KMS-11 (cell line): ENCODE data around the gene APBA1.

Experiments
- H2AFZ ChIP-seq: fragments of 200-600 bp; sonication (generic); 2 replicates; pipeline ENCODE4 v1.6.1; 2016; ENCODE audit warnings: antibody characterized with exemption, mixed run types, low read depth
- H3K27ac ChIP-seq: fragments of 200-600 bp; sonication (generic); 2 replicates; pipeline ENCODE4 v1.6.1; 2016; ENCODE audit warnings: mild to moderate bottlenecking, mixed run types
- H3K27me3 ChIP-seq: fragments of 200-600 bp; sonication (generic); 2 replicates; pipeline ENCODE4 v1.6.1; 2017; ENCODE audit warnings: mild to moderate bottlenecking, low read depth, mixed run types, moderate library complexity; ENCODE audit not compliant: insufficient read depth
- H3K36me3 ChIP-seq: fragments of 200-600 bp; sonication (generic); 2 replicates; pipeline ENCODE4 v1.6.1; 2017; ENCODE audit warnings: mild to moderate bottlenecking, mixed run types; ENCODE audit not compliant: insufficient read depth
- H3K4me1 ChIP-seq: fragments of 200-600 bp; sonication (generic); 2 replicates; pipeline ENCODE4 v1.6.1; 2016; ENCODE audit warnings: mild to moderate bottlenecking, low read depth, mixed run types; ENCODE audit not compliant: poor library complexity, severe bottlenecking
- H3K4me2 ChIP-seq: fragments of 200-600 bp; sonication (generic); 2 replicates; pipeline ENCODE4 v1.7.0; 2016; ENCODE audit warnings: mild to moderate bottlenecking, mixed run types
- H3K4me3 ChIP-seq: fragments of 200-600 bp; sonication (generic); IDR thresholded peaks from 2 replicates; pipeline ENCODE4 v1.6.1; 2017; ENCODE audit warnings: low read depth, low read length, mixed read lengths; ENCODE audit not compliant: insufficient read depth
- H3K79me2 ChIP-seq: fragments of 200-600 bp; sonication (generic); 2 replicates; pipeline ENCODE4 v1.6.1; 2016; ENCODE audit warnings: low read depth, mixed run types; ENCODE audit not compliant: insufficient read depth
- H3K9ac ChIP-seq: fragments of 200-600 bp; sonication (generic); 2 replicates; pipeline ENCODE4 v1.6.1; 2016; ENCODE audit warnings: mild to moderate bottlenecking, mixed run types
- H4K20me1 ChIP-seq: fragments of 200-600 bp; sonication (generic); 2 replicates; pipeline ENCODE4 v1.6.1; 2016; ENCODE audit warnings: mild to moderate bottlenecking, mixed run types; ENCODE audit not compliant: insufficient read depth
- TF ChIP-seq, protein P1 (sequence below): fragments of 200-600 bp; sonication (generic); conservative IDR thresholded peaks from 2 replicates; pipeline ENCODE4 v1.6.1; 2017; ENCODE audit warnings: low read depth, mild to moderate bottlenecking, antibody characterized with exemption, low read length, moderate library complexity, mixed read lengths

The APBA1 gene

DNA sequence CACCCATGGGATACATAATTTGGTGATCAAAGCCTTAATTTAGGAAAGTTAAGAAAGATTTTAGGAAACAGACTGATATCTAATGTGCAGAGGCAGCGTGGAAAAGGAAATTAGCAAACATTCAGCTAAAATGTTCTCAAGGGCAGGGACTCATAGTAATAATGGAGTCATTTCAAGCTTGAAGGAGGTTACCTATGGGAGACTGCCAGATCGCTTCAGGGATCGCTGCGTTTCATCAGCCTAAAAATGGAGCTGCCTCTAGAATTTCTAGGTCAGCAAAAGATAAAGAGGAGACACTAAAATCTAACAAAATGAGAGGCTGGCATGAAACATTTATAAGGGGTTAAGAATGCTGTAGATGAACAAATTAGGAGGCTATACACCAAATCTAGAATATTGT, 115.5 kb downstream of the APBA1 start:
- no peak overlapping the region for H3K4me2 ChIP-seq
- H4K20me1 ChIP-seq: no peaks in the 10 kb centered on the region
- TF ChIP-seq, protein P1, sequence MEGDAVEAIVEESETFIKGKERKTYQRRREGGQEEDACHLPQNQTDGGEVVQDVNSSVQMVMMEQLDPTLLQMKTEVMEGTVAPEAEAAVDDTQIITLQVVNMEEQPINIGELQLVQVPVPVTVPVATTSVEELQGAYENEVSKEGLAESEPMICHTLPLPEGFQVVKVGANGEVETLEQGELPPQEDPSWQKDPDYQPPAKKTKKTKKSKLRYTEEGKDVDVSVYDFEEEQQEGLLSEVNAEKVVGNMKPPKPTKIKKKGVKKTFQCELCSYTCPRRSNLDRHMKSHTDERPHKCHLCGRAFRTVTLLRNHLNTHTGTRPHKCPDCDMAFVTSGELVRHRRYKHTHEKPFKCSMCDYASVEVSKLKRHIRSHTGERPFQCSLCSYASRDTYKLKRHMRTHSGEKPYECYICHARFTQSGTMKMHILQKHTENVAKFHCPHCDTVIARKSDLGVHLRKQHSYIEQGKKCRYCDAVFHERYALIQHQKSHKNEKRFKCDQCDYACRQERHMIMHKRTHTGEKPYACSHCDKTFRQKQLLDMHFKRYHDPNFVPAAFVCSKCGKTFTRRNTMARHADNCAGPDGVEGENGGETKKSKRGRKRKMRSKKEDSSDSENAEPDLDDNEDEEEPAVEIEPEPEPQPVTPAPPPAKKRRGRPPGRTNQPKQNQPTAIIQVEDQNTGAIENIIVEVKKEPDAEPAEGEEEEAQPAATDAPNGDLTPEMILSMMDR: no peak
- H3K9ac ChIP-seq: no peak overlapping the region
- H3K36me3 ChIP-seq: no peaks in the 10 kb centered on the region
- H3K27ac ChIP-seq: no peak overlapping the region
- H3K27me3 ChIP-seq: no peaks in the 10 kb centered on the region
- no peaks in the 10 kb centered on the region for H3K4me1 ChIP-seq
- no peak overlapping the region for H3K4me3 ChIP-seq
- H3K79me2 ChIP-seq: no peaks in the 10 kb centered on the region
- no peak overlapping the region for H2AFZ ChIP-seq

DNA sequence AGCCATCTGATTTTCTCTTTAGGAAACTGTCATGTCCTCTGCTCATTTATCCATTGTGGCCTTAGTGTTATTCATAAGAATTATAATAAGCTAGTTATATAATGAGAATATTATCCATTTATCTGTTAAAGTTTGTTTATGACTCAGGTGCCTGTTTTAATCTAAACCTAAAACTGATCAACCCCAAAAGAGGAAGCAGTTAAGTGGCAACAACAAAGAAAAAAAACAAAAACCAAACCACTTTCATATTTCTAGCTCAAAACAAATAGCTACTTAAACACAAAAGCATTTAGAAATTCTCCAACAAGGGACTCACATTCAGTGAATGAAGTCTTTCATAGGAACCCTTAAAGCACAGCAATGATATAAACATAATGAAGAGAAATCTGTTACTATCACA, 116.4 kb downstream of the APBA1 start:
- H3K9ac ChIP-seq: no peak overlapping the region

GRCh38 chr9:69554945-69555344, 117.2 kb downstream of the APBA1 start:
- no peaks in the 10 kb centered on the region for H3K79me2 ChIP-seq
- no peak overlapping the region for H3K4me2 ChIP-seq
- H3K4me3 ChIP-seq: no peak overlapping the region
- H3K27ac ChIP-seq: no peak overlapping the region
- TF ChIP-seq, protein P1: no peak
- H2AFZ ChIP-seq: no peak overlapping the region
- H3K36me3 ChIP-seq: no peaks in the 10 kb centered on the region
- no peaks in the 10 kb centered on the region for H4K20me1 ChIP-seq
- no peaks in the 10 kb centered on the region for H3K4me1 ChIP-seq
- H3K27me3 ChIP-seq: no peaks in the 10 kb centered on the region
- H3K9ac ChIP-seq: no peak overlapping the region

More for the DNA sequence above, 116.4 kb downstream of the APBA1 start:
- TF ChIP-seq, protein P1: no peak
- Histone ChIP-seq H3K4me3 (no peak overlapping the region), H3K4me1 (no peaks in the 10 kb centered on the region), H4K20me1 (no peaks in the 10 kb centered on the region), H3K4me2 (no peak overlapping the region), H3K36me3 (no peaks in the 10 kb centered on the region), H3K79me2 (no peaks in the 10 kb centered on the region), H2AFZ (no peak overlapping the region), H3K27me3 (no peaks in the 10 kb centered on the region), H3K27ac (no peak overlapping the region)

DNA sequence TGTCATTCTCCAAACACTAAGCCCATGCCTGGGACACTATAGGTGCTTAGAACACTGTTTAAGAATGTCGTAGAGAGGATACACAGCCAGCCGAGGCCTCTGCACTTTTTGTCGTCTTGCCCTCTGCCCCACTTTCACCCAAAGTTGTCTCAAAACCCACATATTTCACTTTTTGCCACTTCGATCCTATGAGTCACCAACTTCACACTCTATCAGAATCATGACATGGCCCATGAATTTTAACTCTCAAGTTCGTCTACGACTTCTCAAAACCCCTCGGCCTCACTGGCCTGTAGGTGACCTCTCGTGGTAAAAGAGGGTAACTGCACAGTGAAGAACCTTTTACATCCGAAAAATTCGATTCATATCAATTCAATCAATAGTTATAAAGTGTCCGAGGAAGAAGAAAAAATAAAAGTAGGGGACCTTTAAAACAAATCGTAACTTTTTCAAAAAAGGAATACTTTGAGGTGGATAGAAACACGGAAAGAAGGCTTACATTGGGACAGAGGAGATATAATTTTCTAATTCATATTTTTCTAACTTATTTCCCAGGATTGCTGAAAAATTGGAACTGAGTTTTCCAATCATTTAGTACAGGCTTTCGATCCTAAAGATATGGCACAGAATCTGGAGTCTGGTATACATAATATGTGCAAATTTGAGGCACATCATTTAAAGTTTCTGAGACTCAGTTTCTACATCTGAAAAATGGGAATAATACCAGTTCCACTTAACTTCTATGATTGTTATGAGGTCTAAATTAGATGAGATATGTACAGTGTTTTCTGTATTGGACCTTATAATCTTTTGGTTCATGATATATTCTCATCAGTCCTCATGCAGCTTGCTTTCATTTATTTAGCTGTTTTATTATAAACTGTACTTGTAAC, 122.6 kb downstream of the APBA1 start:
- Histone ChIP-seq H3K4me3 (no peak overlapping the region), H3K4me2 (no peak overlapping the region)

More for the DNA sequence above, 122.6 kb downstream of the APBA1 start:
- Histone ChIP-seq H3K9ac (no peak overlapping the region), H3K36me3 (no peaks in the 10 kb centered on the region), H3K4me1 (no peaks in the 10 kb centered on the region), H3K27ac (no peak overlapping the region), H4K20me1 (no peaks in the 10 kb centered on the region), H3K79me2 (no peaks in the 10 kb centered on the region), H3K27me3 (no peaks in the 10 kb centered on the region), H2AFZ (no peak overlapping the region)
- TF ChIP-seq, protein P1: peak; percentile 96
